ENCODE data around the gene NDUFV1.
"Not testable (repeated sequence)": the region's sequence is repeated elsewhere in the genome, so short reads cannot be mapped to it uniquely, and the experiment has no call there.

The NDUFV1 gene

DNA sequence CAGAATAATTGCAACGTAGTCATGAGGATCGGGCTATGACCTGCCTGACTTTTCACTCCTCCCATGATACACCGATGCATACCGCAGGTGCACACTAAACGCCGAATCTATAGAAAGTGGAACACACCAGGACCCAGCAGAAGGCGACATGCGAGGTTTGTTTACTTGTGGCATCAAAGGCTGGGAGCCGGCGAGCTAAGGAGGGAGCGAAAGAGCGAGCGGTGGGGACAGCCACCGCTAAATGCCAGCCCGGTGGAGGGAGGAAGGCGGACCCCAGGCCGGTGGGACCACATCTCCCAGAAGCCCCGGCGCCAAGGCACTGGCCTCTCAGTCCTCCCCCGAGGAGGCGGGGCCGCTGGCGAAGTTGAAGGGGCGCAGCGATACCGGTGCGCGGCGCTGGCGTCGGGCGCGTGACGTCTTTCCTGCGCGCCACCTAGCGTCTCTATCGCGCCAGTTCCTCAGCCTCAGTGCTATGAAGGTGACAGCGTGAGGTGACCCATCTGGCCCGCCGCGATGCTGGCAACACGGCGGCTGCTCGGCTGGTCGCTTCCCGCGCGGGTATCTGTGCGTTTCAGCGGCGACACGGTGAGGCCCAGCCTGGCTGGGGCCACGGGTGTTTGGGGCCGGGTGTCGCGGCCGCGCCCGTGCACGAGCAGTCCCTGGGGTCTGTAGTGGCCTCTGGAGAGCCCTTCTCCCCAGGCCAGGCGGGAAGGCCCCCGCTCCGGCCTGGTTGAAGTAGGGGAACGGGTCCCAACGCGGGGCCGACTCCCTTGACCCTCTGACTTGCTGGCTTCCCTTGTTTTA is at the start of gene NDUFV1:
TSS of gene NDUFV1 (plus strand) at position 445 of the 804 bp plus-strand sequence. CDS start at position 514, 69 bp downstream.
- peak; percentile 90 for DNase-seq

DNA sequence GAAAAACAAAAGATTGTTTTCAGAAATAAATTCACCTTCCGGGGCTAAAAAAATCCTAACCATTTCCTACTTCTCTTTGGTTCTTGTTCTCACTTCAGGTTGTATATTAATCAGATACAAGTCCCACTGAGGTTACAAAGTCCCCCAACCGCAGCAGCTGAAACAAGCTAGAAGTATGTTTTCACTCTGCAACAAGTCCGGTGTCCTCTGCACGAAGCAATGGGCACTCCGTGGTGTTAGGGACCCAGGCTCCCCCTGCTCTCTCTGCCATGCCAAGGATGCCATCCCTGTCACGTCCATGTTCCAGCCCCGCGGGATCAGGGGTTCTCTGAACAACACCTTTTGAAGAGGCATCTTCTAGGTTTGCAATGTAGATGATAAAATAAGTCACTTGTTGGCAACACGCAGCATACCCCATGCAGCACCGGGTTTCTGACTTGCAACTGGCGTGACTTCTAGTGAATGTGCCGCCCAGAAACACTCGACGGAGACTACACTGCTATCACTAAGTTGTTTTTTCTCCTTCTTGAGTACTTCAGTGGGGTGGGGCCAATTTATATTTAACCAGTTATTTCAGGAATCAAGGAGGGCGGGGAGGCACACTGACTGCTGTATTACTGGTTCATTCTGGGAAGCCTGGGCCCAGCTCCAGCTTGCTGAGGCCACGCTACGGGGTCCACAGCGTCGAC is 48.5 kb upstream of the NDUFV1 start:
- DNase-seq: no peak

GRCh38 chr11:67561971-67562619 is 44.6 kb upstream of the NDUFV1 start:
- DNase-seq: no peak

DNA sequence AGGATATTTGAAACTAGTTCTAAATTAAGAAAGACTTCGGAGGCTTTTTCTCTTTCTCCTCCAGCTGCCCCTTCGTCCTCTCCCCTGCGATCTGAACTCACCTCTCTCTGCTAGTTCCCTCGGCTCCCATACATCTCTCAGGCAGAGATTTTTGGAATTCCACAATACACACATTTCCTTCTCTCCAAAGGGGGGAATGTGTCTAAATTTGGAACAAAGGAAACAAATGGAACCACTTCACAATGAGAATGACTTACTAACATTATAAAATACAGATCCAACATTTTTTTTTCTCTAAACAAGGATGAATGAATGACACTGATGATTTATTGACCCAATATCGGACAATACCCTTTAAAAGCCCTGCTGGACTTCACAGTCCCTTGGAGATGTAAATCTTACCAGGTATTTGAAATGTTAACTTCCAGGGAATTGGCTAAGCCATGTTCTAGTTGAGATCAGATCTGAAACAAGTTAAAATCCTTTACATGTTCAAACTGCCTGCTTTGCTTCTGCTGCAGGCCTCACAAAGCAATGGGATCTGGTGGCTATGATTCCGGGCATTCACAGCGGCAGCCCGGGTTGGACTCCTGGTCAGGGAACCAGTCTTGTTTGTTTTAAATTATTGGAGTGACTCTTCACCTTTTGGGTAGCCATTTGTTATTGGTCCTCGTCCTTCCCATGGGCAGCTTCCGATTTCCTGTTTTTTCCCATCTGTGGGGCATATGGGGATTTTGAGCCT is 43.6 kb upstream of the NDUFV1 start:
- no peak for DNase-seq

DNA sequence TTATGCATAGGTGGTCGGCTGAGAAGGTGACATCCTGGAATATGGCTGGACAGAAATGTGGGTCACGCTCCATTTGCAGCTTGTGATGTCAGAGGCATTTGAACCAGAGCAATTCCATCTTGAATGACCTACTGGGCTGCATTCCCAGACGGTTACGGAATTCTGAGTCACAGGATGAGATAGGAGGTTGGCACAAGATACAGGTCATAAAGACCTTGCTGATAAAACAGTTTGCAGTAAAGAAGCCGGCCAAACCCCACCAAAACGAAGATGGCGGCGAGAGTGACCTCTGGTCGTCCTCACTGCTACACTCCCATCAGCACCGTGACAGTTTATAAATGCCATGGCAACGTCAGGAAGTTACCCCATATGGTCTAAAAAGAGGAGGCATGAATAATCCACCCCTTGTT is 43.0 kb upstream of the NDUFV1 start:
- DNase-seq: not testable (repeated sequence)

DNA sequence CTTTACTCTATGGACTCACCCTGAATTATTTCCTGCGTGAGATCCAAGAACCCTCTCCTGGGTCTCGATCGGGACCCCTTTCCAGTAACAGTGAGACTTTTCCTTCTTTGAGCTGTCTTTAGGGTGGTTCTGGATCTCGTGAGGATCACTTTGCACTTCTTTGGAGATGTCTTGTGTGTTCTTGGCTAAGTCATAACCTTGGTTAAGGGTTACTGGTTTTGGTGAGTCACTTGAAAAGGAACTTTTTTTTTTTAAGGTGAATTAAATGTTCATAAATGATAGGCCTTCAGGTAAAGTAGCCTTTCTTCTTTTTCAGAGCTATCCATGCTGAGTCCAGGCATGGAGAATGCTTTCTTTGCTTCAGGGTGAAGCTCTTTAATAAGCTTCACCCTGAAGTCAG is 42.5 kb upstream of the NDUFV1 start:
- no peak for DNase-seq

DNA sequence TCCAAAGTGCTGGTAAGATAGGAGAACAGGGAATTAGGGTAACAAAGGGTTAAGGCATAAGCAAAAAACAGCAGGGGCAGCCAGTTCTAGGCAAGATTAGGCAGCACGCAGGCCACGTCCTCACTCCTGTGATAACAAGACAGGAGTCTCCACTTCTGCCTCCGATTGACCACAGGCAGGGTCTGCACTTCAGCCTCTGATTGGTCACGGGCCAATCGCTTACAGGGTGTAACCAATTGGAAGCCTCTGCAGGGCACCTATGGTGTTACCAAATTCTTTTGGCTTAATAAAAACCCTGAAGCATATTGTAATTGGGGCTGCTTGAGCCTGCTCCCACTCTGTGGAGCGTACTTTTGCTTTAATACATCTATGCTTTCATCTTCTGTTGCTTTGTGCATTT is 35.3 kb upstream of the NDUFV1 start:
- DNase-seq: no peak

DNA sequence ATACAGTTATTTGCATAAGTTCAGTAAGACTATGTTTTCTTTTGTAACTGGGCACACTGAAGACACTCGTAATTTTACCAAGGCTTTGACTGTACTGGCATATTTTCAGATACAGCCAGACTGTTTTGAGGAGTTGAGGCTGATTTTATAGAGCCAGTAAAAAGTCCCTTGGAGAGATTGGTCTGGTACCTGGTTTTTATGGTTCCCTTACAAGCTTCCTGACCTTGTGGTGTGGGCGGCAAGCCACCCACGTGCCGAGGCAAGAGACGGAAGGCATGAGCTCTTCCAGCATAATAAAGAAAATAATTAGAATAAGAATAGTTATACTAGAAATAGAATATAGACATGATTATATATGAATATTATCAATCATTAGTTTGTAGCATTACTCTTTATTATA is 34.4 kb upstream of the NDUFV1 start:
- no peak for DNase-seq

DNA sequence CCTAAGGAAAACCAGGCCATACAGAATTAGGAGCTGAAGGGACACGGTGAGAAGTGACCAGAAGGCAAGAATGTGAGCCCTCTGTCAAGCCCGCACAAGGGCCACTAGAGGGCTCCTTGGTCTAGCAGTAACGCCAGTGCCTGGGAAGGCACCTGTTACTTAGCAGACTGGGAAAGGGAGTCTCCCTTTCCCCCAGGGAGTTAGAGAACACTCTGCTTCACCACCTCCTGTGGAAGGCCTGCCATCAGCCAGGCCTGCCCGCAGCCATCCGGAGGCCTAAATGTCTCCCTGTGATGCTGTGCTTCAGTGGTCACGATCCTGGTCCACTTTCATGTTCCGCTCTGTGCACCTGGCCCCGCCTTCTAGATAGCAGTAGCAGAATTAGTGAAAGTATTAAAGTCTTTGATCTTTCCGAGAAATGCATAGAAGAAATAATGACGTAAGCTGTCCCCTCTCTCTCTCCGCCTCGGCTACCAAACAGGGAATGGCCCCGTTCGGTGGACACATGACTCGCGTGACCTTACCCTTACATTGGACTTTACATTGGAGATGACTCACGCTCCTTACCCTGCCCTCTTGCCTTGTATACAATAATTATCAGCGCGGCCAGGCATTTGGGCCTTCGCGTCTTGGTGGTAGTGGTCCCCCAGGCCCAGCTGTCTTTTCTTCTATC is 33.9 kb upstream of the NDUFV1 start:
- peak; percentile 33 for DNase-seq

DNA sequence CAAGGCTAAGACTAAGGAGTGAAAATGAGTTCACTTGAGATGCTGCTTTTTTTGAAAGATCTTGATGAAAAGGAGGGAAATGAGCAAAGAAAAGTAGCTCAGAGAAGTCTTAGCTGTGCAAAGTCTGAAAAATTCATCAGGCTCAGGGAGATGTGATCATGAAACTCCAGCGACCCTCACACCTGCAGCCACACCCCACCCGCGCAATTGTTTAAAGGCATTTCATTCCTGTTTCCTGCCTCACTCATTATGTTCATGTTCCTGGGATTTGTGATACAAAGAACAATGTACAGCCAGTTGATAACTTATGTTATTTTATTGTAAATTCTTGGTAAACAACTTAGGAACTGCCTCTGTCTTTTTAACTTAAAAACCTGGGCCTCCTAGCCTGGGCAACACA is 31.8 kb upstream of the NDUFV1 start:
- no peak for DNase-seq

- no peak for DNase-seq
These were observed 29.8 kb upstream of the NDUFV1 start for GRCh38 chr11:67576735-67577475.

DNA sequence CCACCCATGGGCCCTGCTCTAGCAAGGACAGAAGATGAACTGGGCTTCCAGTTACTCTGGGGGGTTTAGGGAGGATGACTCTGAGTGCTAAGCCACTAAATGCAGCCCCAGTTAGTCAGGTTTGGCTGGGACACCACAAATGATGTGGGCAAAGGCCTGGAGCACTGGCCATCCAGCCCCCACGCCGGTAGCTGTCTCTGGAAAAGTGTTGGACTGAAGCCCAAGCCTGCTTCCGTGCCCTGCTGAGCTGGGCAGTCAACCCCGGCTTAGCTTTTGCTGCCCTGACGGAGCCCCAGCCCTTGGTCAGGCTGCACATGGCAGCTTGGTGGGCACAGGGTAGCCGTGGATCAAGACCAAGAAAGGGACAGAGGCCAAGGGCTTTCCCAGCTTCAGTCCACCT is 28.8 kb upstream of the NDUFV1 start:
- DNase-seq: no peak

DNA sequence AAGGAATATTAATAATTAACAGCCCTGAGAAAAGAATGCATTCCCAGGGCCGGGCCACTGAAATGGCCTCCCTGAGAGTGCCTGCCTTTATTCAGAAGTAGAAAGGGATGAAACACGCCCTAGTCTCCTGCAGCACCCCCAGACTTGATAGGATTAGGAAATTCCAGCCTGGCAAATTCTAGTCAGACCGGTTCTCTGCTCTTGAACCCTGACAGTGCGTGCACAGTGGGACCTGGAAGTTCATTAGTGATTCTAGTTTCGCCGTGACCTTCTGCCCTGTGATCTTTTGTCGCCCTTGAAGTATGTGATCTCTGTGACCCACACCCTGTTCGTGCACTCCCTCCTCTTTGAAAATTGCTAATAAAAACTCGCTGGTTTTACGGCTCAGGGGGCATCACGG is 25.3 kb upstream of the NDUFV1 start:
- no peak for DNase-seq

DNA sequence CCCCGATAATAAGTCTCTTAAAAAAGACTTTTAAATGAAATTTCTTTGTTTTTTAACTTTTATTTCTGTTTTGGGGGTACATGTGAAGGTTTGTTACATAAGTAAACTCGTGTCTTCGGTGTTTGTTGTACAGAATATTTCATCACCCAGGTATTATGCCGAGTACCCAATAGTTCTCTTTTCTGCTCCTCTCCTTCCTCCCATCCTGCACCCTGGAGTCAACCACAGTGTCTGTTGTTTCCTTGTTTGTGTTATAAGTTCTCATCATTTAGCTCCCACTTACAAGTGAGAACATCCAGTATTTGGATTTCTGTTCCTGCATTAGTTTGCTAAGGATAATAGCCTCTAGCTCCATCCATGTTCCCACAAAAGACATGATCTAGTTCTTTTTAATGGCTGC is 24.7 kb upstream of the NDUFV1 start:
- DNase-seq: no peak

GRCh38 chr11:67583247-67584204 is 23.2 kb upstream of the NDUFV1 start, which contains the start of gene GSTP1:
TSS of gene GSTP1 (plus strand) at chr11:67583812. CDS start at chr11:67583844, 32 bp downstream.
- peak; percentile 90 for DNase-seq

- DNase-seq: peak; percentile 42
These were observed 22.4 kb upstream of the NDUFV1 start for GRCh38 chr11:67584205-67584880.

- no peak for DNase-seq
These were observed 21.6 kb upstream of the NDUFV1 start for GRCh38 chr11:67584881-67585873.

GRCh38 chr11:67585911-67586310 is 20.8 kb upstream of the NDUFV1 start:
- no peak for DNase-seq

Data from NCI-H2227 treated with DMSO at 0.1 percent for 48 hours (cell line).